Stimulated activated CD8-positive, alpha-beta memory T cell treated with anti-CD3 and anti-CD28 coated beads, Interleukin-7, amount 100 ng/mL, for 1 hour (primary cell): ENCODE measurements around the gene C6orf52.

Source experiments
- DNase-seq, 2 donors: peaks; one replicate each; pipeline ENCODE4 v3.0.0-alpha.2; 2020; ENCODE audit warnings: low read depth in 2 of 2

The C6orf52 gene

GRCh38 chr6:10655508-10656055, 38.8 kb downstream of the C6orf52 start:
- no peak for DNase-seq

GRCh38 chr6:10644225-10644624, 50.2 kb downstream of the C6orf52 start:
- DNase-seq = no peak

GRCh38 chr6:10643201-10643651, 51.2 kb downstream of the C6orf52 start:
- DNase-seq = no peak

- DNase-seq = no peak
Measured at GRCh38 chr6:10641528-10641927, 52.9 kb downstream of the C6orf52 start.

GRCh38 chr6:10640412-10640811, 54.0 kb downstream of the C6orf52 start:
- no peak for DNase-seq

- no peak for DNase-seq
Measured at GRCh38 chr6:10633216-10633615, 61.2 kb downstream of the C6orf52 start.

GRCh38 chr6:10630178-10630577, 64.2 kb downstream of the C6orf52 start:
- DNase-seq = no peak

- DNase-seq = no peak
Measured at GRCh38 chr6:10627800-10628199, 66.6 kb downstream of the C6orf52 start.

- DNase-seq = no peak
Measured at GRCh38 chr6:10626154-10626741, 68.2 kb downstream of the C6orf52 start.

GRCh38 chr6:10624836-10625235, 69.6 kb downstream of the C6orf52 start:
- DNase-seq = no peak

GRCh38 chr6:10621847-10622246, 72.6 kb downstream of the C6orf52 start:
- no peak for DNase-seq
